Activated CD8-positive, alpha-beta memory T cell treated with anti-CD3 and anti-CD28 coated beads, Interleukin-2, amount 50 U/mL, for 1 hour (primary cell): ENCODE measurements around the gene WDR90.
"Not testable (repeated sequence)": the region's sequence is repeated elsewhere in the genome, so short reads cannot be mapped to it uniquely, and the experiment has no call there.

Experiments
- DNase-seq: peaks from one replicate; pipeline ENCODE4 v3.0.0-alpha.2; 2020; ENCODE audit errors: extremely low read depth

The WDR90 gene

DNA sequence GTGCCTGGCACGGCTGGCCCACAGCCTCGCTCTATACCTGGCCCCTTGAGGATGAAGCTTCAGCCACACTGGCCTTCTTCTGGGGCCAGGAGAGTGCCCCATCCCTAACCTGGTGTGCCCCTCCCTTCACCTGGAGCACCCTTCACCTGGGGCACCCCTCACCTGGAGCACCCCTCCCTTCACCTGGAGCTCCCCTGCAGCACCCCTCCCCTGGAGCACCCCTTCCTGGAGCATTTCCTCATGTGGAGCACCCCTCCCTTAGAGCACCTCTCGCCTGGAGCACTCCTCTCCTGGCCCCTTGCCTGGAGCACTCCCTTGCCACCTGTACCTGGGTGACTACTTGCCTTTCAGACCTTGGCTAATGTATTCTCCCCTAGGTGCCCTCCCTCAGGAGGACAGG, 58.9 kb downstream of the WDR90 start:
- no peak for DNase-seq

DNA sequence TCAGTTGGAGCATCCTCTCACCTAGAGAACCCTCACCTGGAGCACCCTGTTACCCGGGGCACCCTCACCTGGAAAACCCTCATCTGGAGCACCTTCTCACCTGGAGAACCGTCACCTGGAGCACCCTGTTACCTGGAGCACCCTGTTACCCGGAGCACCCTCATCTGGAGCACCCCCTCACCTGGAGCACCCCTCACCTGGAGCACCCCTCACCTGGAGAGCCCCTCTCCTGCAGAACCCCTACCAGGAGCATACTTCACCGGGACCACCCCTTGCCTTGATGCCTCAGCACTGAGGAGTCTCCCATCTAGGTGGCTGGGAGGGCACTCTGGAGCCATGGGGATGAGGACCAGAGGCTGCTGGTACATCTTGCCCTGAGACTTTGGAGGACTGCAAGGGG, 59.8 kb downstream of the WDR90 start:
- no peak for DNase-seq

DNA sequence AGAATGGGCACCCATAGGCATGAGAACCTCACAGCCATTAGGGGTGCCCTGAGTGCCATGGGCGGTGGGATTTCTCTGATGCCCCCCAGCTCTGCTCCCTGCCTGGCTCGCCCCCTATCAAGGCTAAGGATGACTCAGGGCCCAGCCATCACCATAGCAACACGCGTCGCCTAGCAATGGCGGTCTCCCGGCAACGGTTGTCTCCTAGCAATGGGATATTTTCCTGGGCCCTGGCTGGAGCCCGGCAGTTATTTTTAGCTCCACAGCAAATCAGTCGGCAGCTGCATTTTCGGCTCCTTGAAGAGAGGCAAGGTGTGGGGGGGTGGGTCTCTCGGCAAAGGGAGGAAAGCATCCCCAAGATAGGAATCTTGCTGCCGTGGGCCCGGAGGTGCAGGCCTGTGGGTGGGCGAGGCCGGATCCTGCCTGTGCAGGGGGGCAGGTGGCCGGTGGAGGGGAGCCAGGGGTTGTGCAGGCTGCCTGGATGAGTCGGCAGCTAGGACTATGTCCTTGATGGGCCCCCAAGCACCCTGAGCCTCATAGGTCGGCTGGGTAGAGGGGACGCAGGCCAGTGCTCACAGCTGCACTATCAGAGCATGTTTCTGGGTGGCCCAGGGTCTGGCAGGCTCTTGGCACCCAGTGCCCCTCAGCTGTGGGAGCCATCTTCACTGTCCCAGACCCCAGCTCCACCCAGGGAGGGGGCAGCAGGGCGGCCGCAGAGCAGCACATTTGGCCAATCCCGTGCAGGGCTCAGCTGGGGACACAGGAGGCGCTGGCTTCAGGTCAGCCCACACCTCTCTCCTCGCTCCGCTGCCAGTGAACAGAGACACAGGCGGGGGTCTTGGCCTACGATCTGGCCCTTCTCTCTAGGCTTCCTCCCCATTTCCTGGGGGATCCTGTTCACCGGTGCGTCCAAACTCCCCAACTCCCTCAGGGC, 60.7 kb downstream of the WDR90 start:
- DNase-seq = no peak

DNA sequence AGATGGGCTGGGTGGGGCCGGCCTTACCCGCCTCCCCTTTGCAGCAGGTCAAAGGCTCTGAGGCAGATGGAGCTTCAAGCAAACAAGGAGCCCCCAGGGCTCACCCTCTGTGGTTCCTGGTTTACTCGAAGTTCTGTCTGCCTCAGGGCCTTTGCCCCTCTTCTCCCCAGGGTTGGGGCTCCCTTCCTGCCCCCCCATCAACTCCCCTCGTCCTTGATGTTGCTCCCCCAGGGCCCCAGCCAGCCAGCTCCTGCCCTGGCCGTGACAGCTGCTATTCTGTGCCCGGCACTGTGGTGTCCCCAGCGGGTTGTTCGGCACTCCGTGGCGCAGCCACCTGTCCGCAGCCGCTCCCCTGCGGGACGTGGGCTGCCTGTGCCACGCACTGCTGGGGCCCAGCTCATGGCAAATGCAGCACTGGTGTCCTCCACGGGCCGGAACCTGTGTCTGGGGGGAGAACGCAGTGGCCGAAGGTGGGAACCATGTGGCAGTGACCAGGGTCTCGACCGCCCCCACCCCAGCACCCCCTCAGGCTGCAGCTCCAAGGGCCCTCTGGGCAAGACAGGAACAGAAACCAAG, 61.4 kb downstream of the WDR90 start:
- DNase-seq = no peak

DNA sequence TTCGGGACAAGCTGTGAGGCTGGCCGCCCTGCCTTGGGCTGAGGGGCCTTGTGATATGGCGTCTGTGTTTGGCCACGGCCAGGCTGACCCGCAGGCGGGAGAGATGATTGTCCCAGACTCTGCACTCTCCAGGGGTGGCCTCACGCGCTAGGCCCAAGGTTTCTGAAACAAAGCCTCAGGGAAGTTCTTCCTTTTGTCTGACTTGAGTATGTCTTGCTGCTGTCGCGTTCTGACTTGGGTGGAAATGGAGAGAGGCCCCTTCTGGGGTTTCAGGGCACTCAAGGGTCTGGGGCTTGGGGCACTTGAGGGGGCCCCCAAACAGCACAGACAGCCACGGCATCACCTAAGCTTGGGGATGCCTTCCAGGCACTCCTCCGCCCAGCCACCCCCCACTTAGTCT, 61.9 kb downstream of the WDR90 start:
- DNase-seq = no peak

DNA sequence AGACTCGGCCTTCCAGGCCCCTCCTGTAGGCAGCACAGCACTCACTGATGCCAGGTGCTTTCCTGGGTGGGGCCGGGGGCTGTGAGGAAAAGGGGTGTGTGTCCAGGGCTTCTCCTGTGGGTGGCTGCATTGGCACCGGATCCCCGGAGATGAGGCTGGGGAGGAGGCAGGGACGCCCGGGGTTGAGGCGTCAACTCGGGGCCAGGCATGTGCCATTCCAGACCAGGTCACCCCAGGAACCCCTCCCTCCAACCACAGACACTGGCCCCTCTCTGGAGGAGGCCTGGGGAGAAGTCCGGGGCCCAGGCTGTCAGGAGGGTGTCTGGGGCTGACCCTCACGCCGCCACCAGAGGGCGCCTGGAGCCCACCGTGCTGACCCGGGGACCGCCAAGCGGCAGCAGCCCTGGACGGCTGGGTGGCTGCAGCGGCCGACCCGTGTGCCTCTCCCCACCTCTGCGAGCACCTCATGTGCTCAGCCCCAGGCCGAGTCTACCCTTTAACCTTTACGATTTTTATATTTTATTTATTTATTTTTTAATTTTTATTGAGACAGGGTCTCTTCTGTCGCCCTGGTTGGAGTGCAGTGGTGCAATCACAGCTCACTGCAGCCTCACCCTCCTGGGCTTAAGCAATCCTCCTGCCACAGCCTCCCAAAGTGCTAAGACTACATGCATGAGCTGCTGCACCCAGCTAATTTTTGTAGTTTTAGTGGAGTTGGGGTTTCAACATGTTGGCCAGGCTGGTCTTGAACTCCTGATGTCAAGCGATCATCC, 62.6 kb downstream of the WDR90 start:
- DNase-seq = no peak

DNA sequence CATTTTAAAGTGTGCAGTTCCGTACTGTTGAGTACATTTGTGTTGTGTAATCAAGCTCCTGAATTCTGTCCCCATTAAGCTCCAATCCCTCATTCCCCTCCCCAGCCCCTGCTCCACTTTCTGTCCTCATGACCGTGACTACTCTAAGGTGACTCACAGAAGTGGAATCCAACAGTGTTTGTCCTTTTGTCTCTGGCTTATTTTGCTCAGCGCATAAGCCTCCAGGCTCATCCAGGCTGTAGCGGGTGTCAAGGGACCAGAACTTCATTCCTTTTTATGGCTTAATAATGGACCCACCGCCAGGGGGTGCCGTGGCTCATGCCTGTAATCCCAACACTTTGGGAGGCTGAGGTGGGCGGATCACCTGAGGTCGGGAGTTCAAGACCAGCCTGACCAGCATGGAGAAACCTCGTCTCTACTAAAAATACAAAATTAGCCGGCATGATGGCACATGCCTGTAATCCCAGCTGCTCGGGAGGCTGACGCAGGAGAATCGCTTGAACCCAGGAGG, 63.6 kb downstream of the WDR90 start:
- not testable (repeated sequence) for DNase-seq

DNA sequence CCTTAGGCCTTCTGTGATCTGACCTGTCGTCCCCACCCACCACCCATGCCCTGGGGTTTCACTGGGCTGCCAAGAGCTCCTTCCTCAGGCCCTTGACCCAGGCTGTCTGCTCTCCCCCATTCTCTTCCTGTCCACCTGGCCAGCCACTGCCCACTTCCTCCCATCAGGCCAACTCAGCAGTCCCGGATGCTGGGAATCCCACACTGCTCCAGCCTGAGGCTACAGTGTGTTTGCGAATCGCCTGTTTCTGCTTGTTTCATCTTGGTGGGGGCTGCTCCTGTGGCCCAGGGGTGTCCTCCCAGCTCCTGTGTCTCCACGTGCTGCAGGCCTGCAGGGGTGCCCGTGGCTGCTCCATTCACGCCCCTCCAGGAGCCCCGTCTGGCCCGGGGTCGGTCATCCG, 64.9 kb downstream of the WDR90 start:
- DNase-seq = no peak

DNA sequence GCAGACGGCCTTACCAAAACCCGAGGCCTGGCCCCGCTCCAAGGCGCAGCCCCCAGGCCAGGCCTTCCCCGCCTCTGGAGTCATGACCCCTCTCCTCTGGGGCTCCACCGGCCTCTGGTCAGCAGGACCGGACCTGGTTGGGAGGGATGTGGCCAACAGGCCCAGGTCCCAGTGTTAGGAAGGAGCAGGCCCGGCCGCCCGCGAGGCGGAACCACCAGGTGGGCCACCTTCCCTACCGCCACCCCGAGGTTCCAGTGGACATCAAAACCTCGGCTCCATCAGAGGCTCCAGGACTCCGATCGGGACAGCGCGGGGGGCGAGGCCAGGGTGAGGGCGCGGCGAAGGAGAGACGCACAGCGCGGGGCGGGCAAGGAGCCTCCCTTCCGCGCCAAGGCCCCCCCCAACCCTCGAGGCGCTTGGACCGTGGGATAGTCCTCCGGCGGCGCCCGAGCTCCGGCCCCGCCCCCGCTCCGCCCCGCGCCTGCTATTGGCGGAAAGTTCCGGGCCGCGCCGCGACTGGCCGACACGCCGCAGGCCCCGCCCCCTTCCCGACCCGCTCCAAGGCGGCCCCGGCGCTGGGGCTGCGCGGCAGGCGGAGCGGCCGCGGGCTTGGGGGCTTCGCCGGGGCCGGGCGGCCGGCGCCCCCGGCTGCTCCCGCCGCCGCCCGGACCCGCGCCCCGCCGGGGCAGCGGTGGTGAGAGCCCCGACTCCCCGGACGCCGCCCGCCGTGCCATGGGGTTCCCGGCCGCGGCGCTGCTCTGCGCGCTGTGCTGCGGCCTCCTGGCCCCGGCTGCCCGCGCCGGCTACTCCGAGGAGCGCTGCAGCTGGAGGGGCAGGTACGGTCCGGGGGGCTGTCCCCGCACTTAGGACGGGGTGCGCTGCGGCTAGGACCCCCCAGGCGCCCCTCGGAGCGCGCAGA, 65.7 kb downstream of the WDR90 start, which contains the start of gene METRN:
TSS of gene METRN (plus strand) at position 561 of the 919 bp plus-strand sequence. CDS start at position 733, 172 bp downstream.
- peak; percentile 65 for DNase-seq

DNA sequence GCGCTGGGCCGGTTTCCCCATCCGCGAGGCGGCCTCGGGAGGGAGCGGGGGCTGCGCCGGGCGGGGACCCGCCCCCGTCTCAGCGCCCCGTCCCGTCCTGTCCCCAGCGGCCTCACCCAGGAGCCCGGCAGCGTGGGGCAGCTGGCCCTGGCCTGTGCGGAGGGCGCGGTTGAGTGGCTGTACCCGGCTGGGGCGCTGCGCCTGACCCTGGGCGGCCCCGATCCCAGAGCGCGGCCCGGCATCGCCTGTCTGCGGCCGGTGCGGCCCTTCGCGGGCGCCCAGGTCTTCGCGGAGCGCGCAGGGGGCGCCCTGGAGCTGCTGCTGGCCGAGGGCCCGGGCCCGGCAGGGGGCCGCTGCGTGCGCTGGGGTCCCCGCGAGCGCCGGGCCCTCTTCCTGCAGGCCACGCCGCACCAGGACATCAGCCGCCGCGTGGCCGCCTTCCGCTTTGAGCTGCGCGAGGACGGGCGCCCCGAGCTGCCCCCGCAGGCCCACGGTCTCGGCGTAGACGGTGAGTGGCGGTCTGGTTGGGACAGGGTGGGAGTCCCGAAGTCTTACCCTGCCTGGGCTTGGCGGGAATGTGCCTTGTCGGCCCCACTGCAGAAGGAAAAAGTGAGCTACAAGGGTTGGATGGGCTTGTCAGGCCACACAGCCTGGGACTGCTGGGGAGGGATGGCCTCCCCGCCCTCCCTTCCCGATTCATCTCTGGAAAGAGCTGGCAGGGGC, 66.5 kb downstream of the WDR90 start:
- DNase-seq = no peak

DNA sequence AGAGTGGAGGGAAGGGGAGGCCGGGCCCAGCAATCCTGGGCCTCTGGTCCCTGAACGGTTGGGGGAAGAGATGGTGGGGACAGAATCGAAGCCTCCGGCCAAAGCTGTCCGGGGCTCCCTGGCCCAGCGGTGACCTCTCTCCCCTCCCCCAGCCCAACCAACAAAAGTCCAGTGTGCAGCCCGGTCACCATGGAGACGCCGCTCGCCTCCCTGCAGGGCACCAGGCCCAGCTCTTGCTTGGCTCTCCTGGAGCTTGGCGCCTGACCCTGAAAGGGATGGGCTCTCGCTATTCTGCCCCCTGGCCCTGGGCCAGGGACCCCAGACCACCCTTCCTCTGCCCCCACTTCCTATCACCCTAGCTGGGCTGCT, 67.0 kb downstream of the WDR90 start:
- no peak for DNase-seq

DNA sequence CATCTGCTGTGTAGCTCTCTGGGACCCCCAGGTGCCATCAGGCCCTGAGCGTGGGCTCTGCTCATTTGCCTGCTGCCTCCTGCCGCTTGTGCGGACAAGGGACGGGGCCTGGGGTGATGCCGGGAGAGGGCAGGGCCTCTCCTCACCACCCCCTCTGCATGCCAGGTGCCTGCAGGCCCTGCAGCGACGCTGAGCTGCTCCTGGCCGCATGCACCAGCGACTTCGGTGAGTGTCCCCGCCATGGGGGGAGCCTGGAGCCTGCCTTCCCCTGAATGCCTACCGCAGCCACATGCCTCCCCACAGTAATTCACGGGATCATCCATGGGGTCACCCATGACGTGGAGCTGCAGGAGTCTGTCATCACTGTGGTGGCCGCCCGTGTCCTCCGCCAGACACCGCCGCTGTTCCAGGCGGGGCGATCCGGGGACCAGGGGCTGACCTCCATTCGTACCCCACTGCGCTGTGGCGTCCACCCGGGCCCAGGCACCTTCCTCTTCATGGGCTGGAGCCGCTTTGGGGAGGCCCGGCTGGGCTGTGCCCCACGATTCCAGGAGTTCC, 67.7 kb downstream of the WDR90 start:
- no peak for DNase-seq
